Uterus (tissue), 2 donors: ENCODE results near the gene C2orf80.

Experiments
- CTCF ChIP-seq, 4 experiments: fragments of 200-600 bp in 2 of 4; fragments of 450-650 bp in 2 of 4; sonication (generic) in 2 of 4; IDR thresholded peaks; one replicate each; pipeline ENCODE4 v1.5.1; 2016 to 2019; ENCODE audit warnings: antibody characterized with exemption in 4 of 4, mild to moderate bottlenecking in 2 of 4, moderate library complexity in 1 of 4
- POLR2A ChIP-seq, 2 donors: fragments of 450-650 bp; IDR thresholded peaks; one replicate each; pipeline ENCODE4 v1.6.1; 2016; ENCODE audit warnings: antibody characterized with exemption in 2 of 2, mild to moderate bottlenecking in 1 of 2, moderate library complexity in 1 of 2

DNA sequence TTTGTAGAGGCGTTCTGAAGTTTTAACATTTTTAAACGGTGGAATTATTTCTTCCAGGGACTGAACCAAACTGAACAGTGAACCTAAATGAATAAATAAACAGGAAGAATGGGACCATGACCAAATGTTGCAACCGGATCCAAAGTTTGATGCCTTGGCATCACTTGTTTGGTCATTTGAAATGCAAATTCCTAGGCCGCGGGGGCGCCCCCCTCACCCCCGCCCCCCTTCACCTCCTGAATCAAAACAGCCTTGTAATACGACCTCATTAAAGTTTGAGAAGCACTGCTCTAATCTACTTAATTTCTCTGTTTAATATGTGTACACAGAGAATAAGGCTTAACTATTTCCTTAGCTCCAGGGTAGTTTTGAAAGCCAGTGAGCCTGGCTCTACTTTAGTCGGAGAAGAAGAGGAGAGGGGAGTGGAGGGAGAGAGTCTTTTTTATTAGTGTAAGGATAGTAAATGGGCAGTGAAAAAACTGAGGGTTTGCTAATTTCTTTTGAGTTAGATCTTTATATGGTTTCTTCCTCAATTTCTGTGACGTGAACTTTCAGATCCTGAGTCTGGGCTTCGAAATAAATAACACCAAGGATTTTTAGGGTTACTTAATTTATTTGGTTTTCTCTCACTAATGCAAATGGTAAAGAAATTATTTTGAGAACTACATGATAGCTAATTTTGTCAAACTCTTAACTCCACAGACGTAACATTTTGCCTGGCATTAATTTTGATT, 5.7 kb downstream of the C2orf80 start:
- TF ChIP-seq CTCF (IDR thresholded peaks at IDR 0.05) (no peak), POLR2A (IDR thresholded peaks at IDR 0.05) (no peak)
